Stimulated activated CD8-positive, alpha-beta memory T cell treated with anti-CD3 and anti-CD28 coated beads, Interleukin-15, amount 100 ng/mL, for 24 hours (primary cell): ENCODE data around the gene GPC2.

Experiments used
- DNase-seq: peaks from one replicate; pipeline ENCODE4 v3.0.0-alpha.2; 2020; ENCODE audit warnings: low read depth

GPC2 gene

GRCh38 chr7:100122067-100122466 lies 55.1 kb downstream of the GPC2 start:
- DNase-seq: no peak

- no peak for DNase-seq
Measured at GRCh38 chr7:100120733-100121036, 56.5 kb downstream of the GPC2 start.

GRCh38 chr7:100119970-100120732 lies 57.0 kb downstream of the GPC2 start:
- no peak for DNase-seq
